Stimulated activated CD4-positive, alpha-beta T cell treated with anti-CD3 and anti-CD28 coated beads, Interleukin-4, amount 100 ng/mL, for 4 hours (primary cell): ENCODE data around the gene LYZL1.
"Not testable (repeated sequence)": the region's sequence is repeated elsewhere in the genome, so short reads cannot be mapped to it uniquely, and the experiment has no call there.

Experiments
- DNase-seq, 2 experiments: peaks; one replicate each; pipeline ENCODE4 v3.0.0-alpha.2; 2020

Gene LYZL1

GRCh38 chr10:29288906-29289305 is at the start of gene LYZL1:
Gene LYZL1 (plus strand): TSS chr10:29289070. CDS start chr10:29291868, 2,798 bp downstream.
- not testable (repeated sequence) for DNase-seq

- no peak for DNase-seq
These were observed 49.0 kb upstream of the LYZL1 start for GRCh38 chr10:29239569-29240472.

GRCh38 chr10:29240986-29241660 is 47.7 kb upstream of the LYZL1 start:
- DNase-seq, result no peak

- no peak for DNase-seq
These were observed 46.9 kb upstream of the LYZL1 start for GRCh38 chr10:29241925-29242324.

- DNase-seq, result no peak
These were observed 45.8 kb upstream of the LYZL1 start for GRCh38 chr10:29243066-29243465.

- no peak for DNase-seq
These were observed 45.1 kb upstream of the LYZL1 start for GRCh38 chr10:29243750-29244149.

GRCh38 chr10:29244978-29245377 is 43.9 kb upstream of the LYZL1 start:
- DNase-seq, result no peak

GRCh38 chr10:29245476-29245875 is 43.4 kb upstream of the LYZL1 start:
- no peak for DNase-seq

GRCh38 chr10:29246449-29246848 is 42.4 kb upstream of the LYZL1 start:
- no peak for DNase-seq

- no peak for DNase-seq
These were observed 40.7 kb upstream of the LYZL1 start for GRCh38 chr10:29248158-29248557.

GRCh38 chr10:29249018-29249417 is 39.9 kb upstream of the LYZL1 start:
- DNase-seq, result no peak

GRCh38 chr10:29250066-29250465 is 38.8 kb upstream of the LYZL1 start:
- no peak for DNase-seq

GRCh38 chr10:29252811-29253689 is 35.8 kb upstream of the LYZL1 start:
- no peak for DNase-seq

GRCh38 chr10:29253690-29254029 is 35.2 kb upstream of the LYZL1 start:
- DNase-seq, result no peak

GRCh38 chr10:29254123-29255046 is 34.5 kb upstream of the LYZL1 start:
- DNase-seq, result no peak

- no peak for DNase-seq
These were observed 33.8 kb upstream of the LYZL1 start for GRCh38 chr10:29255104-29255503.

GRCh38 chr10:29256019-29256418 is 32.9 kb upstream of the LYZL1 start:
- no peak for DNase-seq

GRCh38 chr10:29256586-29256985 is 32.3 kb upstream of the LYZL1 start:
- no peak for DNase-seq

- DNase-seq, result no peak
These were observed 31.6 kb upstream of the LYZL1 start for GRCh38 chr10:29257106-29257783.

- DNase-seq, result no peak
These were observed 31.1 kb upstream of the LYZL1 start for GRCh38 chr10:29257784-29258135.

GRCh38 chr10:29259498-29259897 is 29.4 kb upstream of the LYZL1 start:
- no peak for DNase-seq

GRCh38 chr10:29263506-29263905 is 25.4 kb upstream of the LYZL1 start:
- DNase-seq, result no peak
